HG02798 (cell line): ENCODE measurements around the gene CTSF.
"Not testable (repeated sequence)": the region's sequence is repeated elsewhere in the genome, so short reads cannot be mapped to it uniquely, and the experiment has no call there.

Experiments used
- ATAC-seq: cut with Tn5 transposase; IDR thresholded peaks from one replicate; pipeline ENCODE4 v1.9.1; 2021; ENCODE audit warnings: mild to moderate bottlenecking; ENCODE audit not compliant: unreplicated experiment, poor library complexity

The CTSF gene

DNA sequence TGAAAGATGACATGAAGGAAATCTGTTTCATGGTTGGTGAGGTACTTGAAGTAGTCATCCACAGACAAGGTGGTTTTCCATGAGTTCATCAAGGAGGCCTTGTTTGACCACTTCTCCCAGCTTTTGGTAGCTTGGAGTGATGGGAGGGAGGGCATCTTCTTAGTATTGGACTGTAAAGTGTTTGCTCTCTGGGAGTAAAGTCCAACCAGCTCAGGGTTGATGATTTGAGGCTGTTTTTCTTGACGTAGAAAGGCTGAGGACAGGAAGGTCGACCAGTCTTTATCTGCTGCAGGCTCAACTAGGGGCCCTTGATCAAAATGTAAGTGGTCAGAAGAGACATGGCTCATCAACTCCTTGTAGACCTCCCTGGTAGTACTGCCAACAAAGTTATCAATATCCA is 22.8 kb upstream of the CTSF start:
- ATAC-seq = no peak

DNA sequence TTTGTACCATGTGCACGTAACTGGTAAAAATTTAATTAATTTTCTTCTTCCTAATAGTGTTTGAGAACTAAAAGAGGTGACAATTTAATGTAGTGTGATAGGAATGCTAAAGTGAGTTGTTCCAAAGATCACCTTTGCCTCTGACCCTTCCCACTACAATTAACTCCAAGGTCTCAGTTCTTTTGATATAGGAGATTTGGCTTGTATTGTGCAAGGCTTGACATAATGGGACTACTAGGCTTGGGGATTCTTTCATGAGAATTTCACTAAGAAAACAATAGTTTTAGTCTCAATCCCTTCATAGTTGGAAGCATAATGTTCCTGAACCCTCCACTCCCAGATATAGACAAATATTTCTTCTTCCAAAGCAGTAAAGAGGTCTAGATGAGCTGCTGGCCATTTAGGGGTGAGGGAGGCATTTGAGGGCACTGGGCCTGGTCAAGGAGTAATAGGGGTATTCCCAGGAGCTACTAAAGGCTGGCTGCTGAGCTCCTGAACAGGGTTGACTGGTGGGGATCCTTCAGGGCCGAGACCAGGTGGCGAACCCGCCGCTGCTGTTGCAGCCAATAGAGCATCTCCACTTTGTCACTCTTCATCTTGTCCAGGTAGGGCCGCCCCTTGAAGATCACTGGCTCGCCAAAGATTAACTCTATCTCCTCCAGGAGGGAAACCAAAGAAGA is 21.7 kb upstream of the CTSF start:
- ATAC-seq = no peak

DNA sequence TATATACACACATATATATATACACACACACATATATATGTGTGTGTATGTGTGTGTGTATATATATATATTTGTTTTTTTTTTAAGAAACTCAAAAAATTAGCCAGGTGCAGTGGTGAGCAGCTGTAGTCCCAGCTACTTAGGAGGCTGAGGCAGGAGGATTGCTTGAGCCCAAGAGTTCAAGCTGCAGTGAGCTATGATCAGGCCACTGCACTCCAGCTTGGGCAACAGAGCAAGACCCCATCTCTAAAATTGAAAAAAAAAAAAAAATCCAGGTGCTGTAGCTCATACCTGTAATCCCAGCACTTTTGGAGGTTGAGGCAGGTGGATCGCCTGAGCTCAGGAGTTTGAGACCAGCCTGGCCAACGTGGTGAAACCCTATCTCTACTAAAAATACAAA is 20.9 kb upstream of the CTSF start:
- ATAC-seq = not testable (repeated sequence)

DNA sequence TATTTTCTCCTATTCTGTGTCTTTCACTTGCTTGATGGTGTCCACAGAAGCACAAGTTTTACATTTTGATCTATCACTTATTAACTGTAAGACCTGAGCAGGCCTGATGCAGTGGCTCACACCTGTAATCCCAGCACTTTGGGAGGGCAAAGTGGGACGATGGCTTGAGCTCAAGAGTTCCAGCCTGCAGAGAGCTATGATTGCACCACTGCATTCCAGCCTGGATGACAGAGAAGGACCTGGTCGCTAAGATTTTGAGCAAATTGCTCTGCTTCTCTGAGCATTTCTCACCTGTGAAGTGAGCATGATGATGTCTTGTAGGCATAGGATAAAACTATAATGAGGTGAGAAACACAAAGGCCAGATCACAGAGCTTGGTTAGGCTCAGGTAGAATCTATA is 17.7 kb upstream of the CTSF start:
- ATAC-seq = no peak

DNA sequence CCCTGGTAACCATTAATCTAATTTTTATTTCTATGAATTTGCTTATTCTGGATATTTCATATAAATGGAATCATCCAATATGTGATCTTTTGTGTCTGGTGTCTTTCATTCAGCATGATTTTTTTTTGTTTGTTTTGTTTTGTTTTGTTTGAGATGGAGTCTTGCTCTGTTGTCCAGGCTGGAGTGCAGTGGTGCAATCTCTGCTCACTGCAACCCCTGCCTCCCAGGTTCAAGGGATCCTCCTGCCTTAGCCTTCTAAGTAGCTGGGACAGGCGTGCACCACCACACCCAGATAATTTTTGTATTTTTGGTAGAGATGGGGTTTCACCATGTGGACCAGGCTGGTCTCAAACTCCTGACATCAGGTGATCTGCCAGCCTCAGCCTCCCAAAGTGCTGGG is 17.0 kb upstream of the CTSF start:
- not testable (repeated sequence) for ATAC-seq

DNA sequence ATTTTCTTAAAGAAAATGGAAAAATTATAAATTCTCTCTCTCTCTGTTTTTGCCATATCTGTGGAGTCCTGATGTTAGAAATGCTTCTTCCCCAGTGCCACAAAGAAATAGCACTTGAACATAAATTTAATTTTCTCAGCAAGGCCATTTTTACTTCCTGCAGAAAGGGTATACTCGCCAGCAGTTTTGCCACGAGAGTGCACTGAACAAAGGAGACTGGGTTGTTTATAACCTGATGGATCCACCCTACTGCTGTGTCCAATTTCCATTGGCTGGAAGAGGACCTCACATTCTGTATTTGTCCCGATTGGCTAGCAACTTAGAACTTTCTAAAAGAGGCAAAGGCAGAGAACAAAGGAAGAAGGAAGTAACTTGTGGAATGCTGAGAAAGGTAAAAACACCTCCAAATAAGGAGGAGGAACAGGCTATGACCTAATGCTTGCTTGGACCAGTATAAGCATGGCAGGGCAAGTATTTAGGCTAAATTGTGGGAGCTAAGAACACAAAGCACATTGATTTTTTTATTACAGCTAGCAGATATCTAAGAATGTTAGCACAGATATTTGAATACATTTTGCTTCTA is 14.2 kb upstream of the CTSF start:
- not testable (repeated sequence) for ATAC-seq

DNA sequence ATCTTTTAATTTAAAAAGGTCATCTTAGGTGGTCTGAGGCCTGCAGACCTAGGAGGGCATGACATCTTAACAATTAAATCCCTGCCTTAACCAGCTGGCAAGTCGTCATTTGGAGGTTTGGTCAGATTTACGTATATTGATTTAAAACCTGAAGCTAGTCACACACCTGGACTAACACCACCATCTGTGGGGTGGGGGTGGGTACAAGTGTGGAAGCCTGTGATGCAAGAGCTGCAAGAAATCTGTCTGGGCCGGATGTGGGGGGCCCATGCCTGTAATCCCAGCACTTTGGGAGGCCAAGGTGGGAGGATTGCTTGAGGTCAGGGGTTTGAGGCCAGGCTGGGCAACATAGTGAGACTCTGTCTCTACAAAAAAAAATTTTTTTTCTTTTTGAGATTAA is 12.9 kb upstream of the CTSF start:
- ATAC-seq = no peak

DNA sequence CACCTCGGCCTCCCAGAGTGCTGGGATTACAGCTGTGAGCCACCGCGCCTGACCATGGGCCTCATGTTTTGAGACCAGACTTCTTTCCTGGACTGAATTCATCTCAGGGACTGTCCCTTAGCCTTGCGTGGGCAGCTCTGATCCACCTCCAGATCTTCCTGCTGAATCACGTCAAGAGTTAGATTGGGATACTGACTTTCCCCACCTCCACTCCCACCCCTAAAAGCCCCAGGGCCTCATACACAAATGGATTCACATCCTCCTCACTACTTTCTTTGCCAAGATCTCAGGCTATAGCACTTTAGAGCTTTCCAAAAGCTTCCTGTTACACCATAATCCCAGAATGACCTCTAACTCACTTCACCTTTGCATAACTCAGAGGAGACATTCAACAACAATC is 12.4 kb upstream of the CTSF start:
- ATAC-seq = no peak

DNA sequence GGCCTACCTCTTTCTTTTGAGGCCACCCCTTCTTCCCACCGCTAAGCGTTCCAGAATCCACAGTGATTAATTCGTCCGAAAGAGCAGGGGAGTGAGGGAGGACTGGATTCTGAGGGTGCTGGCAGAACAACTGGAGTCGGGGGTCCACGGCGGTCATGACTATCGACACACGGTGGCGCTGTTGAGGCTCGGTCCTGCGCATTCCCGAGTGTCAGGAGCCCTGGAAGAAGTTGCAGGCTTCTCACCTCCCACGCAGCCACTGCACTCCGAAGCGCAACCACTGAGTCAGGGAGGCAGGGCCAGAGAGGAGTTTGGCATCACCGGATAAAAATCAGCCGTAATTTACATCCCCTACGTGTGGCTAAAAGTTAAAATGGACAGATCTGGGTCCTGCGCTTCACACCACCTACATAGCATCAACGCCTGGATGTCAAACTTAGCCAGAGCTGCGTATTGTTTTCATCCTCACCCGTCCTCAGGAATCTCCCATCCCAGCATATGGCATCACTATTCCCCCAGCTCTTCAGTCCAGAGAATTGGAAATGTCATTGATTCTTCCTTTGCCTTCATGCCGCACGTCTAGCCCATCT is 10.7 kb upstream of the CTSF start:
- peak; percentile 46 for ATAC-seq

DNA sequence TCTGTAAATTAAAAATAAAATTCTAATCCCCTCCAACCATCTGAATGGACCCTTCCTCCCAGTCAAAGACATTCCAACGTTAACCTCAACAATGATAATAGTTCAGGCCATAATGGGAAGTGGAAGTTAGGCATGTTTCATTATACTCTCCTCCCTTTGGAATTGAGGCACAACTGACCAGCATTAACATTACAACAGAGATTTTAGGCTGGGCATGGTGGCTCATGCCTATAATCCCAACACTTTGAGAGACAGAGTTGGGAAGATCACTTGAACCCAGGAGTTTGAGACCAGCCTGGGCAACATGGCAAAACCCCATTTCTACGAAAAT is 2.4 kb upstream of the CTSF start:
- ATAC-seq = no peak

DNA sequence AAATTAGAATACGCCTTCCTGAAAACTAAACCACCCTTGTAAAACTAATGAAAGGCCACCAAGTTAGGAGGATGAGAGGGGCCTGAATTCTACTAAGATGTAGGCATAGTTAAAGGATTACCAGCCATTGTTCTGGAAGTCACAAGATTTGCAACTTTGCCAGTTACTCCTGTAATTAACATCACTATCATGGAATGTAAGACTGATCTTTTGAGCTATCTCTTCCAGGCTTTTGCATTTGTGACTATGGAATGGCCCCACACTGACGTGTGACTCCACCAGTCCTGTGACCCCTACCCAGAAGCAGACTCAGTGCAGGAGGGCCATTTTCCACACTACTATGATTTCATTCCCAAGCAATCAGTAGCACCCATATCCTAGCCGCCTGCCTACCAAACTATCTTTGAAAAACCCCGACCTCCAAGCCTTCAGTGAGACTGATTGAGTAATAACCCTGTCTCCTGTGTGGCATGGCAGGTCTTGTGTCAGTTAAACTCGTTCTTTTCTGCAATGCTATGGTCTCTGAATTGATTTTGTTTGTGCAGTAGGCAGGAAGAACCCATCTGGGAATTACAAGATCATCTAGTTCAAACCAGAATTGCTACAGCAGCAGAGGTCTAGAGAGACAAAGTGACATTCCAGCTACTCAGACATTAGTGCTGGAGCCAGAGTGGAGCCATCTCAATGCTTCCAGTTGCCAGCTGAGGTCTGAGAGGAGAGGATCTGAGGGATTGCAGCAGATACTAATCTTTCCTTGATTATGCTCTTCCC is 1.9 kb upstream of the CTSF start:
- ATAC-seq = no peak

DNA sequence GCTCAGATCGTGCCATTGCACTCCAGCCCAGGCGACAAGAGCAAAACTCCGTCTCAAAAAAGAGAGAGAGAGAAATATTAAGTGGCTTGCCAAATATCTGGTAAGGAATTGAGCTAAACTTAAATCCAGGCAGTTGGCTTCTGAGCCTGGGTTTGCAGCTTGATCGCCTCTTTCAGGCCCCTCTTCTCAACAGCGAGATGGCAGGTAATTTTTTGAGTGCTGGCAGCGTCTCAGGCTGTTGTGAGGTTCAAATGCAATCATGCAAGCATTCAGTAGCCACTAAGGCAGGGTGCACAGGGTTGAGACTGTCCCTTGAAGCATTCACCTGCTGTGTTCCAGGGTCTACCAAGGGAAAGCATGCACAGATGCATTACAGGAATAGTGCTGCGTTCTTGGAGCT is 670 bp upstream of the CTSF start:
- no peak for ATAC-seq

DNA sequence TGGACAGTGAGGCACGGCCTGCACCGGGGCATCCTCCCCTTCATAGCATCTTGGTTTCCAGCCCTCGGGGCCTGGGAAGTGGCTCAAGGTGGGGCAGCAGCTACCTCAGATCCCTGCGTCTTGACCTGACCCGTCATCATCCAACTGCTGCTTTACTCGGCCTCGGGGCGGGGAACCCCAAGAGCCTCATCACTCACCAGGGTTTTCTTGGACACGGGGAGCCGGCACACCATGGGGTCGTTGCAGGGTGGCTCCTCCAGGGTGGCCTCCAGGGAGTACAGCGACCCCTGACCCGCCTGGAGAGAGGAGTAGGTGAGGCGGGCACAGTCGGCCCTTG is 651 bp downstream of the CTSF start:
- ATAC-seq = no peak

DNA sequence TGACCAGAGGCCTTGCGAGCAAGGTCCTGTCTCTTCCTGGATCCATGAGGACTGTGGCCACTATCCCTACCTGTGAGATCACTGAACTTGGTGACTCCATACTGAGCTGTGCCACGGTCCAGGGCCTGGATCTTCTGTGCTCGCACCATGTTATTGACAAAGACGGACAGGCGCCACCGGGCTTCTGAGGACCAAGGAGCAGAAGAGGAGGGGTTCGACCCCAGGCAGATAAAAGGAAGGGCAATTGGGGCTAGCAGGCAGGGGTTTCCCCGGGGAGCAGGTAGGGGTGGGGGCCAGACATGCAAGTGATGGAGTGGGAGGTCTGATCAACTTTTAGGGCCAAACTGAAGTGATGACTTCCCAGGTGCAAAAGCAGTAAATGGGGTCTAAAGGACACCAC is 2.2 kb downstream of the CTSF start:
- ATAC-seq = no peak

DNA sequence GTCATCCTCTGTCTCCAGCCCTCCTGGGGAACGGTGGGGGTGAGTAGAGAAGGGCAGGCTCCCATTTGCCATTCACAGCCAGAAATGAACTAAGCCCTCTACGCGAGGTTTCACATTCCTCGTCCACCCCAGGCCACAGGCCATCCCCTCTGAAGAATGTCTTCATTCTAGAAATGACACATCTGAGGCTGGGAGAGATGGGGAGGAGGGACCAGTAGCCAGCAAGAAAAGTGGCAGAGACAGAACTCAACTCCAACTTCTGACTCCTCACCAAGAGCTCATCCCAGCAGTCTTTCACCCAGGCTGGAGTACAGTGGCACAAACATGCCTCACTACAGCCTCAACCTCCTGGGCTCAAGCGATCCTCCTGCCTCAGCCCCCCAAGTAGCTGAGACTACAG is 3.4 kb downstream of the CTSF start:
- ATAC-seq = no peak

DNA sequence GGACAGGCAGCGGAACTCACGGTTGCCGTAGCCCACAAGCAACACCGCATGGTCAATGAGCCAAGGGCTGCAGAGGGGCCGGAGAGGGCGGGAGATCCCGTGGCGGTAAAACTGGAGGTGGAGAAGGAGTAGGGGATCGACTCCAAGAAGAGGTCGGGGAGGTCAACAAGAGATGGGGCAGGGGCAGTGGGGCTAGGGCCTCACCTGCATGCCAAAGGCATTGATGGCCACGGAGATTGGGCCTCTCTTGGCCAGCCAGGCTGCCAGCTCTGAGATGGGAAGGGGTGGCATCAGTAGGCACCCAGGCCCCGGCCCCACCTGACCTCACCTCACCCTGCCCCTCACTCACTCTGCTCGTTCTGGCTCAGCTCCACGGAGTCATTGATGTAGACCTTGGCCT is 3.9 kb downstream of the CTSF start:
- ATAC-seq = no peak

DNA sequence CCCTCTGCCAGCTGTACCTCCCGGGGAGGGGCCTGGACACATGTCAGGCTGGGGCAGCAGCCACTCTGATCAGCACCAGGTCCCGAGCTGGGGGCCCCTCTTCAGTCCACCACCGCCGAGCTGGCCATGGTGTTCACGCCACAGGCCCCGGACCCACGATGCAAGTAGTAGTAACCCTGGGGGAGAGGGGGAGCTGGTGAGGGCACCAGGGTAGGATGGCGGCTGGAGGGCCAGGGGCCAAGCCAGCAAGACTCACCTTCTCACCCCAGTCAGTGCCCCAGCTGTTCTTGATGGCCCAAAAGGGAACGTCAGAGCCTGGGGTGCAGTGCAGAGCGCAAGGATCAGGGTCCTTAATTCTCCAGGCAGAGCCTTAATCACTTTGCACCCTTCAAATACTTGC is 4.6 kb downstream of the CTSF start:
- no peak for ATAC-seq

DNA sequence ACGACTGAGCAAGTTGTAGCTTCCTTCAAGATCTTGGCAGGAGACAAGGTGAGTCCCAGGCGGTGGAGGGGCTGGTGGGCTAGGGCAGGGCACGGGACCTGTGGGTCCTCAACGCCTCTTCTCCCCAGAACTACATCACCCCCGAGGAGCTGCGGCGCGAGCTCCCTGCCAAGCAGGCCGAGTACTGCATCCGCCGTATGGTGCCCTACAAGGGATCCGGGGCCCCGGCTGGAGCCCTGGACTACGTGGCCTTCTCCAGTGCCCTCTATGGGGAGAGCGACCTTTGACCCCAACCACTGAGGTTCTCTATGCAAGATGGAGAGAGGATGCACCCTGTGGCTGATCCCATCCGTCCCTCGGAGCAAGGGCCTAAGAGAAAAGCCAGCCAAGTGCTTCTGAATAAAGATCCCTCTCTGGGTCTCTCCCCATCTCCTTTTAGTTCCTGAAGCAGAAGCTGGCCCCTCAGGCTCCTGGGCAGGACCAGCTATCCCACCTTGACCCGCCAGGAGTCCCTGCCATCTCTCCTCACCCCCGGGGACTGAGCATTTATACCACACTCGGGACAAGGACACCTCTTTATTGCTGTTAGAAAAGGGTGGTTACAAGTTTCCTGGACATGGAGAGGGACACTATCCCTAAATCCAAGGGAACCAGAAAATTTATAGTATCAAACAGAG is 5.4 kb downstream of the CTSF start:
- ATAC-seq = no peak

DNA sequence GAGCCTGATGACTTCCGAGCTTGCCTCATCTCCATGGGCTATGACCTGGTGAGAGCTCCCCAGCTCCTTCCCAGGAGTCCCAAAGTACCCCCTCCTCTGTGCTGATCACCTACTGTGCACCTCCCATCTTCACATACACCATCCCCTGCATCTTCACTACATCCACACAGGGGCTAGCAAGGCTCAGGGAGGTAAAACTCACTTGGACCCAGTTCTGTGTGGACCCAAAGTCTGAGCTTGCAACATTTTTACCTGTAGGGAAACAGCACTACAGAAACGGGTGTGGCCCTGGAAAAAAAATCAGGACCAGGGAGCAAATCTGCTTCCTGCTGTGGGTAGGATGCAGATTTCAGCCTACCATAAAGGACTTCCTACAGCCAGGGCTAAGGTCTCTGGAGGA is 6.1 kb downstream of the CTSF start:
- no peak for ATAC-seq

DNA sequence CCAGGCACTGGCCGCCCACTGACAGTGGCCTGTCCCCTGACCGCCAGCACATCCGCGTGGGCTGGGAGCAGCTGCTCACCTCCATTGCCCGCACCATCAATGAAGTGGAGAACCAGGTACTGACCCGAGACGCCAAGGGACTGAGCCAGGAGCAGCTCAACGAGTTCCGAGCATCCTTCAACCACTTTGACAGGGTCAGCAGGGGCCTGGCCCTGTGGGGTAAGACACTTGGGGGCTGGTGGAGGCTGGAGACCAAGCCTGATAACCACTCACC is 6.5 kb downstream of the CTSF start:
- no peak for ATAC-seq

DNA sequence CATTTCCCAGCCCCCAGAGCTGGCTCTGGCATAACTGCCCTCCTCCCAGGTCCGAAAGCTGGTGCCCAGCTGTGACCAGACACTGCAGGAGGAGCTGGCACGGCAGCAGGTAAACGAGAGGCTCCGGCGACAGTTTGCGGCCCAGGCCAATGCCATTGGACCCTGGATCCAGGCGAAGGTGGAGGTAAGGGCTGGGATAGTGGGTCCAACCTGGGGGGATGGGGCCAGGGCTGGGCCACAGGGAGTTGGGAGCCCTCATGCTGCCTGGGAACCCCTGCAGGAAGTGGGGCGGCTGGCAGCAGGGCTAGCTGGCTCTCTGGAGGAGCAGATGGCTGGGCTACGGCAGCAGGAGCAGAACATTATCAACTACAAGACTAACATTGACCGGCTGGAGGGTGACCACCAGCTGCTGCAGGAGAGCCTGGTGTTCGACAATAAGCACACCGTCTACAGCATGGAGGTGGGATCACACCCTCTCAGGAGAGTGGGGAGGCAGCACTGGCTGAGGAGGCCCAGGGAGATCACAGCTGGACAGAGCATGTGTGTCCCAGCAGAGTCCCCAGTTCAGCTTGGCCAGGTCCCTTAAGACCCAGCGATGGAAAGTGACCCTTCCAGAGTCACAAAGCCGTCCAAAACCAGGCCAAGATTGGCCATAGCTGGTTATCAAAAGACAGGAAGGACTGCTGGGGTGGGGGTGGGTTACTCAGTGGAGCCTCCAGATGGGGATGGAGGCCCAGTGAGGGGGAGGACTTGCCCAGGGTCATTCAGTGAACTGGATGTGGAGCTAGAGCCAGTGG is 7.0 kb downstream of the CTSF start:
- no peak for ATAC-seq
